ENCODE data around the gene NOTCH3.

- TF ChIP-seq POLR2A (IDR thresholded peaks at IDR 0.05) (no peak), EP300 (IDR thresholded peaks at IDR 0.05) (no peak)
- TF ChIP-seq, protein P1, sequence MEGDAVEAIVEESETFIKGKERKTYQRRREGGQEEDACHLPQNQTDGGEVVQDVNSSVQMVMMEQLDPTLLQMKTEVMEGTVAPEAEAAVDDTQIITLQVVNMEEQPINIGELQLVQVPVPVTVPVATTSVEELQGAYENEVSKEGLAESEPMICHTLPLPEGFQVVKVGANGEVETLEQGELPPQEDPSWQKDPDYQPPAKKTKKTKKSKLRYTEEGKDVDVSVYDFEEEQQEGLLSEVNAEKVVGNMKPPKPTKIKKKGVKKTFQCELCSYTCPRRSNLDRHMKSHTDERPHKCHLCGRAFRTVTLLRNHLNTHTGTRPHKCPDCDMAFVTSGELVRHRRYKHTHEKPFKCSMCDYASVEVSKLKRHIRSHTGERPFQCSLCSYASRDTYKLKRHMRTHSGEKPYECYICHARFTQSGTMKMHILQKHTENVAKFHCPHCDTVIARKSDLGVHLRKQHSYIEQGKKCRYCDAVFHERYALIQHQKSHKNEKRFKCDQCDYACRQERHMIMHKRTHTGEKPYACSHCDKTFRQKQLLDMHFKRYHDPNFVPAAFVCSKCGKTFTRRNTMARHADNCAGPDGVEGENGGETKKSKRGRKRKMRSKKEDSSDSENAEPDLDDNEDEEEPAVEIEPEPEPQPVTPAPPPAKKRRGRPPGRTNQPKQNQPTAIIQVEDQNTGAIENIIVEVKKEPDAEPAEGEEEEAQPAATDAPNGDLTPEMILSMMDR (IDR thresholded peaks at IDR 0.05) = no peak
Observed at GRCh38 chr19:15213715-15214381, 13.1 kb upstream of the NOTCH3 start.

Data from ovary (tissue), 3 donors.